Stimulated activated CD8-positive, alpha-beta memory T cell treated with anti-CD3 and anti-CD28 coated beads, Interleukin-4, amount 100 ng/mL, for 48 hours (primary cell): ENCODE data around the gene DPYSL3.

Source experiments
- DNase-seq: peaks from one replicate; pipeline ENCODE4 v3.0.0-alpha.2; 2020

The DPYSL3 gene

DNA sequence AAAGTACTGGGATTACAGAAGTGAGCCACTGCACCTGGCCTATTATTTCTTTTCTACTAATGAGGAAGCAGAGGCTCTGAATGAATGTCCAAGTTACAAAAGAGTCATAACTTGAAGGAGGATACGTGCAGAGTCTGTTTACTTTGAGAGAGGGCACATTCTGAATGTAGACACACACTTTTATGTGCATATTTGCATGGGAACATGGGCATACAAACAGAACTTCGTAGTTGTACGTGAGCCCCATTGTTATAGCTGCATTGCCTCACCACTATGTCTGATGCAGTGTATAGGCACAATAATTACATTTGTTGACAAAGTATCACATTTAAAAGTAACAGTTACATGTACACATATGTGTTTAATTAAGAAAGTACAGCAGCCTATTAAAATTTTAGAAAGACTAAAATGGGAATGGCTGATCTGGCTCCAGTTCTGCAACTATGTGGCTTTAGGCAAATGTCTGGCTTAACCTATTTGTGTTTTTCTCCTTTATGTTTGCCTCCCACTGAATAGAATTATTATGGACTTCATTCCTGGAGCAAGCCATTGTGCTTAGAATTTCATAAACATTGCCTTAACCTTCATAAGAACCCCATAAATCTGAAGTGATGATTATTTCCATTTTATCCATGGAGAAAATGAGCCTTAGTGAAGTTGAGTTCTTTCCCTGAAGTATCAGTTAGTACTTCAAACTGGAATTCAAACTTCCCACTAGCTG, 3.0 kb upstream of the DPYSL3 start:
- no peak for DNase-seq

DNA sequence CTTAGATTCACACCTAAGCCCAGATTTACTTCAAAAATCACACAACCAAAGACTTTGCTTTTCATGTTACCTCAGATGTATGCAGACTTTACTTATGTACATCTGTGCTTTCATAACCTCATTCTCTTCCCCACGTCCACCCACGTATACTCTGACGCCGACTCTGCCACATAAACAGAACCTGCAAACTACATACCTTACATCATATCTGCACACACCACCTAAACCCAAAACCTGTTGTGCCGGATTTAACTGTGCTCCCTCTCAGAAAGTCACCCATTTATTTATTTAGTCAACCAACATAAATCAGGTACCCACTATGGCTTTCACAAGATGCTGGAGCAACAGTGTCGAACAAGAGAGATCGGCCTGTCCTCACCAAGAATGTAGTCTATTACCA, 1.0 kb upstream of the DPYSL3 start:
- DNase-seq: no peak

DNA sequence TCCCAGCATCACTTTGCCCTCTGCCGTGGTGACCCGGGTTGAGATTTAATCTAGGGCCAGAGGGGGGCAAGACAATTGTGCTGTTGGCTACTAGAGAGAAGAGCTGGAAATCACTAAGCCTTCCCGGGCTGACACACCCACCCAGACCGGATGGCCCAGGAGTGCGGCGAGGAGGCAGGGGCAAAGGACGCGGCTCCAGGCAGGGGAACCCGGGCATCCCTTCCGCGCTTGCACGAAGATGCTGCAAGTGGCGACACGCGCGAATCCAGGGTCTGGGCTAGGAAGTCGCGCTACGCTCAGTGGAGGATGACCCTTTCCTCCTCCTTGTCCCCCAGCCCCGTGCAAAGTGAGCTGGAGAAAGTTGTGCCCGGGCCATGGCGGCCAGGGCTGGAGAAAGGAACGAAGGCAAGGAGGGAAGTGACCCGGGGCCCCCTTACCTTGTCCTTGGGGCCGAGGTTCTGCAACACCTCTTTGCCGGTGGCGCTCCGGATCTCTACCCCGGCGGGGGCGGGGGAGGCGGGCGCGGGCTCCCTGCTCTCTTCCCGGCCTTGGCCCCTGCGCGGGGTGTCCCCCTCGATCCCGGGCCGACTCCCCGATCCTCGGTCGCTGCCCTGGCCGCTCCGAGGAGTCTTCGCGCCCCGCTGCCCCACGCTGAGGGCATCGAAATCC, 693 bp downstream of the DPYSL3 start:
- no peak for DNase-seq

DNA sequence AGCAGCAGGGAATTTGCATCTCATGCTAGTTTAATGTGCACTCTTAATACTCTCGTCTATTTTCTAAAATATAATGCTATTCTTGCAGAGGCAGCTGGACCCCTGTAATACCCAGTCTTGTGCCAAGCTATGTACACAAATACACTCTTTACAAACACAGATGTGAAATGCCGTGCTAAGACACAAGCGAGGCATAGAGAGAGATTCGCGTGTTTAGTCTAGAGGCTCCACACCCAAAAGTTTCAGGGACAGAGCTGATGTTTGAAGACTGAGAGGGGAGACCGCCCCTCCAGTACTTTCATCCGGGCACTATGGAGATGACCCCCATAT, 1.2 kb downstream of the DPYSL3 start:
- DNase-seq: no peak

DNA sequence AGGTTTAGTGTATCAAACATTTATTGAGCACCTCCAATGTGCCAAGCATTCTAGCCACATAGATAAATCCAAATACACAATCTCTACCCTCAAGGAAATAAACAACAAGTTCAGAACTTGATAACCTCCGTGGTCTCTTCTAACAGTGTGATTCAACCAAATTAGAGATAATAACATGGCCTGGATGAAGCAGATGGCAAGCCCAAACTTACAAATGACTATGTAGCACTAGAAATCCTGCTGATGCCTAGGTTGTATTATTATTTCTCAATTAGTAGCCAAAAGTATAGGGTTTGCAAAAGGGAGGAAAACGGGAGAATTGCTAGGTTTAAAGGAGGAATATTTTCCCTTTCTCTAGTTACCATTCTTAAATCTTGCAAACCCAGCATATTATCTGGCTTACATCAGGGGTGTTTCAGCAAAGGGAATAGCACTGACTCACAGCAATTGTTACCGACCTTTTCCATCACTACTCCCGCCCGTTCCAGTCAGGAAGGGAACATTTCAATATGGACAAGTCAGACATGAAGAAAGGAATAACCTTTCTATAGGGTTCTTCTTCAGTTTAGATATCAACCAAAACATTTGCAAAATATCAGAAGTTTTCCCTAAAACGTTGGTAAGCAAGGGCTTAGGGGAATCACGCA, 2.3 kb downstream of the DPYSL3 start:
- DNase-seq: no peak

DNA sequence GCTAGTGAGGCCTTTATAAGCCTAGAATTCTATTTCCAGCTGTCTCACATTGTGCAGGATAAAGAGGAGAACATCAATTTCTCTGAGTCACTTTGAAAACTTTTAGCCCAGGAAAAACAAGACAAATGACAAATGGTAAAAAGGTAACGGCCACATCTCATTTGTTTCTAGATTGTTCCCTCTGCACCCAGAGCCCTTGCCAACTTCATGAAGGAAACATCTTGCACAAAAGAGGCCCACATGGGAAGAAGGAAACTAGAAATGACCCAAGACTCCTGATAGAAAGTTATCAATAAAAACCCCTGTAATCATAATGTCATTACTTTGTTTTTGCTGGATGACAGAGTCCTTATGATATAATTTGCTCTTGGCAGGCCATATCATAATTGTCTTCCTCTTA, 5.3 kb downstream of the DPYSL3 start:
- no peak for DNase-seq

DNA sequence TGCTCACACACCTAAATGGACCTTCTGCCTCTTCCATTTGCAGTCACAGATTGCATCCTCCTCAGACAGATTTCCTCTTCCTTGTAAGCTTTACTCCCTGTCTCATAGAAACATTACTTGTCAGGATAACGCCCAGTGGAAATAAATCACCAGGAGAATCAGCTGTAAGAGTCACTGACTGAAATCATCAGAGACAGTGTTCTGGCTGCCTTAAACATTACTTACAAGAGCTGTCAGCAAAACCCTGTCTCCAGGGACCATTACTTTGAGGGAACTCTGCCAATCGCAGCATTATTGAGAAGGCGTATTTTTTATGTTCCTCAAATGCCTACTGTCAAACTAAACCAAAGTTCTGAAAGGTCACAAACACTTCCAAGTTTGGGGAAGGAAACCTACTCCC, 5.9 kb downstream of the DPYSL3 start:
- DNase-seq: no peak

DNA sequence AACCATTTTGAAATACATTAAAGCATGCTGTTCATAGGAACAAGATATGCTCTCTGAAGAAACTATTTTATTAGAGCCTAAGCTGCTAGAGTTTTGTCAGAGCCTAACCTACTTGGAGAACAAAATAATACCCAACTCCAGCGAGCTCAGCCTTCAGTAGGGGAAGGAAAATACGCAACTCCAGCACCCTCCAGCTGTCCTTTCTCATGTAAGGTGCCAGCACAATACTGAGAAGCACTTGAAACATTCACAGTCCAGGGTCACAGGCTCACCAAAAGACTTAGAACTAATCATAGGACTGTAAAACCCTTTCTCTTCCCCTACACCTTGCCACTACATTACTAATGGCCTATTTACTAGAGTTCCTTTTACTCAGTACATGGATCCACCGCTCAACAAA, 18.9 kb downstream of the DPYSL3 start:
- no peak for DNase-seq

DNA sequence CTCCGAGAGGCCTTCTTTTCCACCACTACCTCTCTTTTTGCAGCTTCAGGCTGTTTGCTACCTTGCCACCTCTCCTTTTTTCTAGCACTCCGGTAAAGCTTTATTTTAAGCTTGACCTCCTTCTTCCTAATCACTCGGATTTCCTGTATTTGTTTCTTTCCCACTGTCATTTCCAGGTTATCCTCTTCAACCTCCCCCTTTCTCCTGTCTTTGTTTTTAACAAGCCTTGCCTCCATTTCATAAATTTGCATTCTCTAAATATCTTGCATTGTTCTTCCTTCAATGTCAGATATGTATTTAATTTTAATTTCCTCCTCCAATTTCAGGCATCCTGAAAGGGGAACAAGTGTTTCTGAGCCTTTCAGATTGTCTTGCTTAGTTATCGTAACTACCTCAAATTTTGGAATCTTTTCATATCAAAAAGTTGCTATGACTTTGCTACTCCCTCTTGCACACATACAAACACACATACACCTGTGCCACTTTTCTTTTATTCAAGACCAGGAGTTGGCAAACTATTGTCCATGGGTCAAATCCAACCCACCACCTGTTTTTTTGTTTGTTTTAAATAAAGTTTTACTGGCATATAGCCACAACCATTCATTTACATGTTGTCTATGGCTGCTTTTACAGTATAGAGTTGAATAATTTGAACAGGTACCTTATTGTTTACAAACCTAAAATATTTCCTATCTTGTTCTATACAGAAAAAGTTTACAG, 22.7 kb downstream of the DPYSL3 start:
- DNase-seq: no peak

DNA sequence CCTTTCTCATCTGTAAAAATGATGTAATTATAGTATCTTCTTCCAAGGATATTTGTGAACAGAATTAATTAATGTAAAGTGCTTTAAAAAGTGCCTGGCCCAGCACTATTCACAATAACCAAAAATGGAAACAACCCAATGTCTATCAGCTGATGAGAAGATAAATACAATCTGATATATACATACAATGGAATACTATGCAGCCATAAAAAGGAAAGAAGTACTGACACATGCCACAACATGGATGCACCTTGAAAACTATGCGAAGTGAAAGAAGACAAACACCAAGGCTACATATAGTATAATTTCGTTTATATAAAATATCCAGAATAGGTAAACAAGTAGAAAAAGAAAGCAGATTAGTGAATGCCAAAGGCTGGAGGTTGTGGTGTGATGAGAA, 24.1 kb downstream of the DPYSL3 start:
- DNase-seq: no peak

DNA sequence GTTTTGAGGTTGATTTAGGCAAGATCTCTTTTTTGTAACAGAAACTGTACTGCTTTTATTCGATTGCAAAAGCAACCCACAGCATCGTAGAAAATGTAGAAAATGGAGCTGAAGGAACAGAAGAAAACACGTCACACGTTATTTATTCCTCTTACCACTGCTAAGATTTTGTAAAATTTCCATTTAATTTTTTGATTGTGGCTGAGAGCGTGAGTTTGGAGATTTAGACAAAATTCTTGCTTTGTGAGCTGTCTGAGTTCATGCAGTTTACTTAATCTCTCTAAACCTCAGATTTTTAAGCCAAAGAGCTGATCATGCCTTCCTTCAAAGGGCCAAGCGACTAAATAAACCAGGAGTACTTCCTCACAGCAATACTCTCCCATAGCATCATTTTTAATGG, 24.8 kb downstream of the DPYSL3 start:
- no peak for DNase-seq

DNA sequence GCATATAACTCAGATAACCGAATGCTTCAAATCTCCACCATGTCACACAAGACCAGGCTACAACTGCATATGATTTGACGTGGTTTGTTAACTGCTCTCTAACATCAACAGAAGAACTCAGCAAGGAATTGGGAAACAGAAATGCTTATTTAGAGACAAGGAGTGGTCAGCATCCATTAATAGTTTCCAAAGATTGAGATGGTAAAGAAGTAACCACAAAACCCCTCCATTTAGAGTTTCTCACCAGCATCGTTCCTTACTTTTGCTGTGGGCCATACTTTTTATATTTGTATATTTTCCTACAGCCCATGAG, 25.2 kb downstream of the DPYSL3 start:
- no peak for DNase-seq

DNA sequence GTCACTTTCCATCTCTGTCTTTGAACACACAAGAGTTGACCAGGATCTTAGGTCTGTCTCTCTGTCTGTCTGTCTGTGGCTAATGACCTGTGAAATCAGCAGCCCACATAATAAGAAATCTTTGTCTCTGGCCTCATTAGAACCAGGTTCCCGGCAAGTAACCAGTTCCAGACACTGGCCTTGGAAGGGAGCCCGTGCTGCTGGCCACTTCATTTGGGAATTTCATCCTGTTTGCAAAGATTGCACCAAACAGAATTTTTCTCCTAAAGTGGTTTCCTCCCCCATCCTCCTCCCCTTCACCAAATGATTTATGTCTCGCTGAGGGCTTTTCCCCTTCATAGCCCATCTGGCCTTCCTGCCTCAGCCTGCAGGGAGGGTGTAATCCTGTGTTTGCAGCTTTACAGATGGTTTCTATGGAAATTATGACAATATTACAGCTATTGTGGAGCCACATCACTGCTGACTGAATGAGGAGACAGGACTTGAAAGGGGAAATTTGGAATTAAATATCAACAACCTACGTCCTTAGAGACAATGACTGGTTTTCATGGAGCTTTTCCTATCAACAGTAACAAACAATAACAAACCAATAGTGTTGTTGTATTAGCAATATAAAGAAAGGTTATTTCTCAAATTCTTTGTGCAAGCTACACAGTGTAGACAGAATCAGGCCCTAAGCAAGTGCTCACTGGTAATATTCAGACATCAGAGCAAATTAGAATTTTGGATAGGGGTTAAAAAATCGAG, 25.7 kb downstream of the DPYSL3 start:
- DNase-seq: no peak

DNA sequence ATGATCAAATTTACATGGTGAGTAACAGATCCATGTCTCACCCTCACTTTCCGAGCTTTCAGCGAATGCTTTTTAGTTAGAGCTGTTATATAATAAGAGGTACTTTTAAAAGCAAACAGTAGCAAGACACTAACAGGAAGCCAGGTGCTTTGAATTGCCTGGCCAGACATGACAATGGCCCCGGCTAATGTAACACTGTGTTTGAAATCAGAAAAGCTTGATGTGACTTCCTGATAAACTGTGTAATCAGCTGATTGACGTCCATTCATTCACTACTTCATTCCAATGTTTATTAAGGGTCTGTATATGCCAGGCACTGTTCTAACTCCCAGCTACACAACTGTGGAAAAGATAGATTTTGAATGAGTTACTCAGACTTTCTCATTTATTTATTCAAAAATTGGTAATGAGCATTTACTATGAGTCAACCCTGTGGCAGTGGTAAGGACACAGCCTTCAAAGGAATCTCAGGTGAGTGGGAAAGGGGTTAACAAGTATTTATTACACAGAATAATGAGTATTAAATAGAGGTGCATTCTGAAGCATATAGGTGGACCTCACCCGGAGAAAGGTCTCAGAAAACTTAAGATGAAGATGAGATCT, 26.6 kb downstream of the DPYSL3 start:
- no peak for DNase-seq

DNA sequence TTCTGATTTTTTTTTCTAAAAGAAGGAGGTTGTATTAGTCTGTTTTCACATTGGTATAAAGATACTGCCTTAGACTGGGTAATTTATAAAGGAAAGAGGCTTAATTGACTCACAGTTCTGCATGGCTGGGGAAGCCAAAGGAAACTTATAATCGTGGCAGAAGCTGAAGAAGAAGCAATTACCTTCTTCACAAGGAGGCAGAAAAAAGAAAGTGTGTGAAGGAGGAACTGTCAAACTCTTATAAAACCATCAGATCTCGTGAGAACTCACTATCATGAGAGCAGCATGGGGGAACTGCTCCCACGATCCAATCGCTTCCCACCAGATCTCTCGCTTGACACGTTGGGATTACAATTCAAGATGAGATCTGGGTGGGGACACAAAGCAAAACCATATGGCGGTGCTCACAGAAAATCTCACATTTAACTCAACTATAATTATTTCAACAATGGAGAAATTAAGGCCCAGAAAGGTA, 27.1 kb downstream of the DPYSL3 start:
- DNase-seq: no peak

DNA sequence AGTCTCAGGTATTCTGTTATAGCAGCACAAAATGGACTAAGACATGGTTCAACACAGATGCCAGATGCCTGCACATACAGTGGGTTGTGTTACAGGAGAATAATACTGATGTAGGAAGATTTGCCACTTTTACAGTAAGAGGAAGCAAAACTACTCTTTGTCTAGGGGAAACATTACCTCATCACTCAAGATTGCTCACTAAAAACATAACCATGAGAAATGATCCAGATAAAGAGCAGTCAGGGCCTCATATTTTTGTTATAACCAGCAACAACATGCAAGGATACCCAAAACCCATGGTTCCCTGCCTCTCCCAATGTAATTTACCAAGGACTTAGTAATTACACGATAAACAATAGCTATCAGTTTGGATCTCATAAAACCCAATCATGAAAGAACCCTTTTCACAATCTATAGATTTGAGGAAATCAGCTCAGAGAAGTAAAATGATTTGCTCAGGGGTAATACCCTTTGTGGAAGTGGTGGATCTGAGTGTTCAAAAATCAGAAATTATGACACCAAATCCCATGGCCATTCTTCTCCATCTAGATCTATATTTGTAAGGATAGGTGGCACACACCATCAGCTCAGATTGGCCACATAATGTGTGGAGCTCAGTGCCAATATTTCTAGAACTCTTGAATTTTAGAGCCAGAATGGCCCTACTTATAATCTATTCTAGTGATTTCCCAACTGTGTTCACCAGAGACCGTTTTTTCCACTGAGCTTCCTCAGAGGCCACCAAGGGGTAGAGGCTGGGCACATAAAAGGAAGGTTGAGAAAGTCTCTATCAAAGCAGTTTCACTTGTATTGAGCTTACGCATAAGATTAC, 27.8 kb downstream of the DPYSL3 start:
- DNase-seq: no peak

DNA sequence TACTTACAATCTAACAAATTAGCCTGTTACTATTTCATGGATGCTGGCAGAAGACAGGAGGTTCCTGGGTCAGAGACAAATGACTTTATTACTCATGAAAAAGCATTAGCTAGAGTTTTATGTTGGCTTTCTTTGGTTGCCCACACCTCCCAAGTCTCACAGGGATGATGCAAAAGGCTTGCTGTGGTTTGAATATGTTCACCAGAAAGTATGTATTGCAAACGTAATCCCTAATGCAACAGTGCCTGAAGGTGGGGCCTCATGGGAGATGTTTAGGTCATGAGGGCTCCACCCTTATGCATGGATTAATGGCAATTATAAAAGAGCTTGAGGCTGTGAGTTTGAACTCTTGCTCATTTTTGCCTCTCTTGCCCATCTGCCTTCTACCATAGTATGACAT, 28.5 kb downstream of the DPYSL3 start:
- no peak for DNase-seq

DNA sequence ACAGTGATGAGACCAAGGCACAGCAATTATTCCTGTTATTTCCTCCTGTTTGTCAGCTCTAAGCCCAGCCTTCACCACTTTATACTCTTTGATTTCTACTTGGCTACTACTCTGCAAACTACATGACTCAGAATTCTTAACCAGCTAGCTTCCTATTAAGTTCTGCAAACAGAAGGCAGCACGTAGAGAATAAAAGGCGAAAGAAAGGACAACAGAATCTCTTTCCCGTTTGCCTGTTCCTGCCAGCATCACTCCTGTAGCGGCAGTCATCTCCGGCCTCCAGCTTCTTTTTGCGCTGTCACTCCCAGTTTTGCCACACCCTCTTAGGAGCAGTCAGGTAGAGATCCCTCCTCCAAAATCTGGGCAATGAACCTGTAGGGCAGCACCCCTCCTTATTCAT, 29.9 kb downstream of the DPYSL3 start:
- DNase-seq: no peak

DNA sequence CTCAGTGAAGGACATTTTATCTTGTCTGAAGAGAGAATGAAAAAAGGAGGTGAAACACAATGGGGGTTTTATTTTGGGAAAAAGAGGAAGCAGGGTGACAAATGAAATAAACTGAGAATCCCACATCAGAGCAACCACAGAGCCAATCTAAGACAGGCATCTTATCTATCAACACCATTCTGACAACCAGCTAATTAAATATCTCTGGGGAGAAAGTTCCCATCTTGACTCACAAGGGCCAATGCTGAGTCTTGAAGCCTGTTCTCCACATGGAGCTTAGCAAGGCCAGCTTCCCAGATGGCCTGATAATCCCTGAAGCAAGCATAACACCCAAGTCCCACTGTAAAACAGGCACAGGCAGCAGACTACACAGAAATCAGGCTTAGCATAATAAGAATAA, 30.4 kb downstream of the DPYSL3 start:
- DNase-seq: no peak

DNA sequence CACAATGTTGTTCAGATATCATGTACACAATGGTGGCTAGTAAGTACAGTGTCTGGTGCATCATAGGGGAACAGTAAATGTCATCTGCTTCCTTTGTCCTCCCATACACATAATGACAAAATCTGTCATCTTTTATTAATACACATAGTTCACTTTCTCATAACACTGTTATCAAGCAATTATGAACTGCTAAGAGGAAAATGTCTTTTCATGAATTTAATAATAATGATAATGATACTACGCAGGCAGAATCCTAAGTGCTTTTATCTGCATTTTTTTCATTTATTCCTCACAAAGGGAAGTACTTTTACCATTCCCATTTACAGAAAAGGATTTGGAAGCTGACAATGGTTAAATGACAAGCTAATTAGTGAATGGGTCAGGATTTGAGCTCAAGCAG, 35.7 kb downstream of the DPYSL3 start:
- DNase-seq: no peak

DNA sequence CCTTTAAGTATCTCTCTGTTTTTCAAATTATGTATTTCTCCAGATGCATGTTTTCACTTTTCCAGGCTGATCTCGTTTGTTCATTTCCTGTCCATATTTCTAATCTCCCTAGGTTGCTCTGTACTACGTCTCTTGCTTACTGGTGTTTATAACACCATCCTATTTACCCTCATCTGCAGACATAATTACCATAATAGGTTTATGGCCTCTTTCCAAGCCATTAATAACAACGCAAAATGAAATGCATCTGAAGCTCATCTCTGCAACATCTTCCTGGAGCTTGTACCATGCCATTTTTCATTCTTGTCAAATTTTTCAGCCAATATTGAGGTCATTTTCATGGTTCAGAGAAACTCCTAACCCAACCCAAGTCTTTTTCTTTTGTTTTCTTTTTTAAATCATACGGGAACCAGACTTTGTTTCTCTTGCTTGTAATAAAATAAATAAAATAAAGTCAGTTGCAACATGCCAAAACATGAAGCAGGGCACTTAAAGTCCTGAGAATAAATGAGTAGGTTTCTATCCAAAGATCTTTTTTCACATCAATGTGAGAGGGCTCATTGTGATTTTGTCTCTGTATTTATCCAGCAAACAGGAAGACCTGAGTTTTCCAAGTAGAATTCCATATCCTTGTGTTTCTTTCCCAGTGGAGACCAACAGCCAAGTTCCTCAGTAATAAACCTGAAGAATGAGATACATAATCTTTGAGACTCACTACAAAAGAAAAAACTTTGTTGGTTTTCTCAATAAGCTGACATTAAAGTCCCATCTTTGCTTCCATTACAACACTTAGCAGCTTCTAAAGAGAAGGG, 37.0 kb downstream of the DPYSL3 start:
- DNase-seq: no peak
